ENCODE results near the gene USH2A.

Gene USH2A

GRCh38 chr1:215605011-215605621 is 818.1 kb downstream of the USH2A start:
- no peak for DNase-seq (ENCODE audit: low read depth in 4 of 4, low spot score in 1 of 4)

- DNase-seq (ENCODE audit: low read depth in 4 of 4, low spot score in 1 of 4), result no peak
Measured at GRCh38 chr1:215603319-215603718, 819.9 kb downstream of the USH2A start.

GRCh38 chr1:215601276-215601675 is 822.0 kb downstream of the USH2A start:
- no peak for DNase-seq (ENCODE audit: low read depth in 4 of 4, low spot score in 1 of 4)

- no peak for DNase-seq (ENCODE audit: low read depth in 4 of 4, low spot score in 1 of 4)
Measured at GRCh38 chr1:215600867-215601266, 822.4 kb downstream of the USH2A start.

GRCh38 chr1:215600258-215600792 is 822.9 kb downstream of the USH2A start:
- DNase-seq (ENCODE audit: low read depth in 4 of 4, low spot score in 1 of 4), result no peak

- no peak for DNase-seq (ENCODE audit: low read depth in 4 of 4, low spot score in 1 of 4)
Measured at GRCh38 chr1:215599418-215600074, 823.7 kb downstream of the USH2A start.

- no peak for DNase-seq (ENCODE audit: low read depth in 4 of 4, low spot score in 1 of 4)
Measured at GRCh38 chr1:215597961-215598360, 825.3 kb downstream of the USH2A start.

- DNase-seq (ENCODE audit: low read depth in 4 of 4, low spot score in 1 of 4), result no peak
Measured at GRCh38 chr1:215595231-215595630, 828.0 kb downstream of the USH2A start.

GRCh38 chr1:215594640-215595039 is 828.6 kb downstream of the USH2A start:
- DNase-seq (ENCODE audit: low read depth in 4 of 4, low spot score in 1 of 4), result no peak

- DNase-seq (ENCODE audit: low read depth in 4 of 4, low spot score in 1 of 4), result no peak
Measured at GRCh38 chr1:215590779-215591491, 832.3 kb downstream of the USH2A start.

GRCh38 chr1:215589650-215590435 is 833.4 kb downstream of the USH2A start:
- no peak for DNase-seq (ENCODE audit: low read depth in 4 of 4, low spot score in 1 of 4)

- no peak for DNase-seq (ENCODE audit: low read depth in 4 of 4, low spot score in 1 of 4)
Measured at GRCh38 chr1:215584389-215584788, 838.9 kb downstream of the USH2A start.

- DNase-seq (ENCODE audit: low read depth in 4 of 4, low spot score in 1 of 4), result no peak
Measured at GRCh38 chr1:215583185-215583749, 840.0 kb downstream of the USH2A start.

- no peak for DNase-seq (ENCODE audit: low read depth in 4 of 4, low spot score in 1 of 4)
Measured at GRCh38 chr1:215581896-215582295, 841.4 kb downstream of the USH2A start.
